GM23248 (cell line): ENCODE data around the gene AMOTL1.

ENCODE experiments used
- EZH2 ChIP-seq: fragments of 200-600 bp; sonication (generic); IDR thresholded peaks from 2 replicates; pipeline ENCODE4 v1.6.1; 2018; ENCODE audit warnings: antibody characterized with exemption, mild to moderate bottlenecking; ENCODE audit not compliant: insufficient read depth, poor library complexity, severe bottlenecking
- EZH2phosphoT487 ChIP-seq: fragments of 200-600 bp; sonication (generic); IDR thresholded peaks from 2 replicates; pipeline ENCODE4 v1.6.1; 2018; ENCODE audit warnings: antibody characterized with exemption, moderate library complexity, mild to moderate bottlenecking, low read depth; ENCODE audit not compliant: insufficient read depth

DNA sequence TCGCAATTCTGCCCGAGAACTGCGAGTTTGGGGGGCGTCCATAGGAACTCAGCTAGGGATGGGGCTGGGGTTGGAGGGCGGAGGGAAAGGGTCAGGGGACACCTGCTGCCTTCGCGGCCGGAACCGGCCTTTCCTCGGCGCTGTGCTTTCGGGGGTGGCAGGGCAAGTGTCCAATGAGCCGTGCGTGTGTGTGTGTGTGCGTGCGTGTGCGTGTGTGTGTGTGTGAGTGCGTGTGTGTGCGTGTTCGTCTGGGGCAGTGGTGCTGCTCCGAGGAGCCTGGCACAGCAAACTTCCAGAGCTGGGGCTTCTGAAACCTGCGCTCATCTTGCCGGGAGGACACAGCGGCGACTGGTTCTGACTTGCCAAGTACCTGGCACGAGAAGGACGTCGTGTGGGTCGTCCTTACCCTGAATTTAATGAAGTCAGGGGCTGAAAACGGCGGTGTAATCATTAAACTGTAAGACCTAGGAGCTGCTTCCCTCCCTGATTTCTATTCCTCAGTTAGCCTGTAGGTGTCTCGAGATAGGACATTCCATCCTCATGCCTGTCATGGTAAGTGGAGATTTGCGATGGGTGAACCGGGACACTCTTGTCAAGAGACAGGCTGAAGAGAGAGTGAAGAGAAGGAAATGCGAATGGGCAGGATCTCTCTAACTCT lies 27.0 kb upstream of the AMOTL1 start:
- TF ChIP-seq EZH2 = no peak
- no peak for TF ChIP-seq EZH2phosphoT487
